ENCODE data around the gene SRCIN1.
"Not testable (repeated sequence)": the region's sequence is repeated elsewhere in the genome, so short reads cannot be mapped to it uniquely, and the experiment has no call there.

SRCIN1 gene

DNA sequence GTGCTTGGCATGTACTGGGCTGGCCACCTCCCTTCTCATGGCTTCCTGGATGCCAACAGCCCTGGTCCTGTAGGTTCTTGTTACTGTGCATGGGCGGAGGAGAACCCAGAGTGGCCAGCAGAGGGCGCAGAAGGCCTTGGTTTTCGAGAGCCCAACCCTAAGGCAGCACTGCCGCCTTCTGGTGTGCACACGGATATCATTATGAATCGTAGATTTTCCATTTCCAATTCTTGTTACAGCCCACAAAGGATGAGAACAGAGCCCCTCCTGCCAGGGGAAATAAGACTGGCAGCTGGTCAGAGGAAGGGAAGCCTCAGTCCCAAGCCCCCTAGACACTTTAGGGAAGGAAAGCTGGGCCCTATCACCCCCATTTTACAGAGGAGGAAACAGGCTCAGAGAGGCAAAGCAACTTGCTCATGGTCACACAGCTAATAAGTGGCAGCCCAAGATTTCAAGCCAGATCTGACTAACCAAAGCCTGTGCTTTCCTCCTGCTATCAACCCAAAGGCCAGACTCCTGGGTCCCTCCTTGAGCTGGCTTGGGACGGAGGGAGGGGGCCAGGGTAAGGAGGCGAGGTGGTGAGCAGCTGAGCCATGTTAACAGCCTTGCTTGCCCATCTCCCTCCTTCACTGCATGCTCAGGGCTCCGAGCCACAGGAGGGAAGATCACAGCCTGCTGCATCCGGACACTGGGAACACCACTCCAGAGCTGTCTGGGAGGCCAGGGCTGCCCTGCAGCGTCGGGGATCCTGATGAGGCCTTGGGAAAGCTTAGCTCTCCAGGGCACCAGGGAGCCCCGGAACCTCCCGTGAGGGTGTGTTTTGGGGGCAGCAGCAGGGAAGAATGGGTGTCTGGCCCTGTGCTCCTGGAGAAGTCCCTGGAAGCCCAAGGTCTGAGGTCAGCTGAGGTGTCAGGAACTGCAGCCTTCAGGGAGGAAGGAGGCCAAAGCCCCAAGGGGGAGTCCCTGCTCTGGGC lies 113.4 kb downstream of the SRCIN1 start:
- not testable (repeated sequence) for FAIRE-seq
- peak; percentile 56 for DNase-seq (ENCODE audit: extremely low spot score, insufficient read length, low read depth)

DNA sequence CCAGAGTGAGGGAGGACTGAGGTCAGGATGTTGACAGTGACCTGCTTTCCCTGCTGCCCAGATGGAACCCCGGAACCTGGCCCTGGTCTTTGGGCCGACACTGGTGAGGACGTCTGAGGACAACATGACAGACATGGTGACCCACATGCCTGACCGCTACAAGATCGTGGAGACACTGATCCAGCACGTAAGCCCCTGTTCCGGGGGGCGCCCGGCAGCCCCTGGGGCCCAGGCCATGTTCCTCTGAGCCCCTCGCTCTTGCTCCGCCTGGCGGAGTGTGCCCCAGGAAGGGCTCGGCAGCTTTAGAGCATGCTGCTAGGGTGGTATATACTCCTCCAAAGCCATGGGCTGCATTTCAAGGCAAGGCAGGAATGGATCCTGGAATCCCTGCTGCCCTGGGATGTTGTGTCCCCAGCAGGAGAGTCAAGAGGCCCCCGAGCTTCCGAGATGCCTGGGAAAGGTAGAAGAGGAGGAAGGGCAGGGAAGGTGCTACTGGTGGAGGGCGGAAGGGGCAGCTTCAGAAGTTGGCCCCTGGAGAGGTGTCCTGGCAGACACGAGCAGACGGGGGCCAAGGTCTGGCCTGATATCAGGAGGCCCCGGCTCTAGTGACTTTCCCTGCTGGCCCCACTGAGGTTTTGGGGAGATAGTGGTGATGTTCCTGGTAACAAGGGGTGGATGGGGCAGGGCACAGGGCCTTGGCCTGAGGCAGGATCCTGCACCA lies 114.2 kb downstream of the SRCIN1 start:
- not testable (repeated sequence) for FAIRE-seq; DNase-seq (ENCODE audit: extremely low spot score, insufficient read length, low read depth)

- FAIRE-seq; DNase-seq (ENCODE audit: extremely low spot score, insufficient read length, low read depth): not testable (repeated sequence)
Observed at GRCh38 chr17:38489774-38490173, 116.0 kb downstream of the SRCIN1 start.

GRCh38 chr17:38485681-38486298 lies 120.0 kb downstream of the SRCIN1 start:
- not testable (repeated sequence) for DNase-seq (ENCODE audit: extremely low spot score, insufficient read length, low read depth); FAIRE-seq

GRCh38 chr17:38485146-38485468 lies 120.6 kb downstream of the SRCIN1 start:
- DNase-seq (ENCODE audit: extremely low spot score, insufficient read length, low read depth) (no peak), FAIRE-seq (no peak)

- DNase-seq (ENCODE audit: extremely low spot score, insufficient read length, low read depth); FAIRE-seq: not testable (repeated sequence)
Observed at GRCh38 chr17:38484242-38485145, 121.3 kb downstream of the SRCIN1 start.

DNA sequence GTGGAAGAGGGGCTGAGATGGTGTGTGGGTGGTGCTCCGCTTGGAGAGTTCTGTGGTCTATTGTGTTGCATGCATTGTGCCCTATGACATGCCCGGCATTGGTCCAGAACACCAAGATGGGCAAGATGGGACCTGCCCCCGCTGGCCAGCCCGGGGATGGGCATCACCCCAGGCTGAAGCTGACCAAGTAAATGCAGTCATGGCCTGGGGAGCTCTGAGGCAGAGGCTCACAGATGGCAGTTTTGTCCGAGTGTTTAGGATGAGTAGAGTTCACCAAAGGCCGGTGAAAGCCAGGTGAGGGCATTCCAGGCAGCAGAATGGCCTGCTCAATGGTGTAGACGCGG lies 123.1 kb downstream of the SRCIN1 start:
- FAIRE-seq; DNase-seq (ENCODE audit: extremely low spot score, insufficient read length, low read depth): not testable (repeated sequence)

DNA sequence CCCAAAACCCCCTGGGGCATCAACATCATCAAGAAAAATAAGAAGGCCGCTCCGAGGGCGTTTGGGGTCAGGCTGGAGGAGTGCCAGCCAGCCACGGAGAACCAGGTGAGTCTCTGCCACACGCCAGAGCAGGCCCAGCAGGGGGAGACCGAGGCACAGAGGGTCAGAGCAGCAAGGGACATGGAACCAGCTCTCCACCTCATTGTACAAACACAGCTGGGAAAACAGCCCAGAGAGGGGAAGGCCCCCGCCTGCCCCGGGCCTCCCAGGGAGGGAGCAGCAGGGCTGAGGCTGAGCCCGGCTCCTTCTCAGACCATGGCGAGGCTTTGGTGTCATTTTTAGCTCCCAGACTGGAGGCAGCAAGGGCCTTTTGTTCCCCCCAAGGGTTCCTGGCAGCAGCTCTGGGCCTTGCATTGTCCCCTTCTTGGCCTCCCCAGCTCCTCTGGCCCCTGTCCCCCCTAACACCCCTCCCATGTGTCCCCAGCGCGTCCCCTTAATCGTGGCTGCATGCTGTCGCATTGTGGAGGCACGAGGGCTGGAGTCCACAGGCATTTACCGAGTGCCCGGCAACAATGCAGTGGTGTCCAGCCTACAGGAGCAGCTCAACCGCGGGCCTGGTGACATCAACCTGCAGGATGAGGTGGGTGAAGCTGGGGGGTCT lies 123.6 kb downstream of the SRCIN1 start:
- not testable (repeated sequence) for FAIRE-seq

More for the DNA sequence above, 123.6 kb downstream of the SRCIN1 start:
- DNase-seq (ENCODE audit: extremely low spot score, insufficient read length, low read depth), result not testable (repeated sequence)

Measured in GM18507 (cell line).